HepG2 (cell line): ENCODE results near the gene NOTUM. TPM values are rescaled to one million over a fixed set of nuclear protein-coding genes. Genes with fewer than 3 reads are reported as not detected.
A peak's percentile ranks its signal among the peaks of the same experiment; 100 is the strongest.

Experiments
- AGO1 ChIP-seq: fragments of 200-400 bp; formaldehyde crosslinking; IDR thresholded peaks from 2 replicates; pipeline ENCODE4 v1.6.1; 2017; ENCODE audit warnings: mild to moderate bottlenecking, low read depth, low read length, moderate library complexity; ENCODE audit not compliant: poor library complexity, severe bottlenecking
- FOXP4 ChIP-seq: sonication (generic); formaldehyde crosslinking; IDR thresholded peaks from 2 replicates; pipeline ENCODE4 v1.4.0; 2020; ENCODE audit warnings: missing genetic modification reagents
- GPN1 ChIP-seq: sonication (generic); formaldehyde crosslinking; IDR thresholded peaks from 2 replicates; pipeline ENCODE4 v1.5.1; 2020; ENCODE audit warnings: missing genetic modification reagents, borderline replicate concordance
- HNRNPH1 ChIP-seq: fragments of 200-400 bp; formaldehyde crosslinking; optimal IDR thresholded peaks from 2 replicates; pipeline ENCODE3; 2017; ENCODE audit warnings: mild to moderate bottlenecking, low read depth, low read length
- HOXA3 ChIP-seq: sonication (generic); formaldehyde crosslinking; IDR thresholded peaks from 2 replicates; pipeline ENCODE4 v1.5.0; 2020; ENCODE audit warnings: missing genetic modification reagents
- LCORL ChIP-seq, 2 experiments: fragments of 450-650 bp in 1 of 2; sonication (generic) in 1 of 2; formaldehyde crosslinking in 1 of 2; IDR thresholded peaks; 2 replicates each; pipeline versions ENCODE4 v1.5.0 to v1.6.1; 2017 to 2020; ENCODE audit warnings: antibody characterized with exemption in 1 of 2, missing genetic modification reagents in 1 of 2
- NFAT5 ChIP-seq: sonication (generic); formaldehyde crosslinking; IDR thresholded peaks from 2 replicates; pipeline ENCODE4 v1.4.0; 2020; ENCODE audit warnings: missing genetic modification reagents
- PBX2 ChIP-seq: IDR thresholded peaks from 2 replicates; pipeline ENCODE4 v1.6.1; 2016; ENCODE audit warnings: control low read depth
- POLR2AphosphoS2 ChIP-seq: IDR thresholded peaks from 2 replicates; pipeline ENCODE4 v1.6.1; 2011; ENCODE audit warnings: low read depth, low read length, improper control_type of control experiment
- RELA ChIP-seq: sonication (generic); formaldehyde crosslinking; IDR thresholded peaks from 2 replicates; pipeline ENCODE4 v1.4.0; 2020; ENCODE audit warnings: missing genetic modification reagents
- TGIF2 ChIP-seq: IDR thresholded peaks from 2 replicates; pipeline ENCODE4 v1.6.1; 2016; ENCODE audit warnings: control low read depth, missing compliant biosample characterization
- XRCC5 ChIP-seq: fragments of 200-400 bp; formaldehyde crosslinking; optimal IDR thresholded peaks from 2 replicates; pipeline ENCODE3; 2017; ENCODE audit warnings: mild to moderate bottlenecking, low read length
- ZNF230 ChIP-seq: sonication (generic); formaldehyde crosslinking; IDR thresholded peaks from 2 replicates; pipeline ENCODE4 v1.4.0; 2020; ENCODE audit warnings: mild to moderate bottlenecking, missing genetic modification reagents
- ZNF235 ChIP-seq: sonication (generic); formaldehyde crosslinking; IDR thresholded peaks from 2 replicates; pipeline ENCODE4 v1.8.1; 2023; ENCODE audit warnings: mild to moderate bottlenecking, missing genetic modification reagents, borderline replicate concordance
- ZNF264 ChIP-seq: sonication (generic); formaldehyde crosslinking; IDR thresholded peaks from 2 replicates; pipeline ENCODE4 v1.4.0; 2020; ENCODE audit warnings: missing genetic modification reagents
- ZNF280D ChIP-seq: sonication (generic); formaldehyde crosslinking; IDR thresholded peaks from 2 replicates; pipeline ENCODE4 v1.5.1; 2020; ENCODE audit warnings: mild to moderate bottlenecking, missing genetic modification reagents
- ZNF350 ChIP-seq: sonication (generic); formaldehyde crosslinking; IDR thresholded peaks from 2 replicates; pipeline ENCODE4 v1.4.0; 2020; ENCODE audit warnings: mild to moderate bottlenecking, low read depth, missing genetic modification reagents, borderline replicate concordance
- polyA plus RNA-seq, 8 experiments: library from polyadenylated mRNA; depleted of rRNA in 3 of 8; stranded (reverse) in 7 of 8; unstranded in 1 of 8; fragments of >200 nt; fragmentation: Illumina TruSeq in 4 of 8; extraction: Trizol in 4 of 8; gene quantifications; 2 replicates each; pipeline versions ENCODE4 v1.2.1 to v1.2.3, GENCODE V29; 2011 to 2016; ENCODE audit warnings: low read depth in 4 of 8, missing spikeins in 1 of 8, mixed read lengths in 1 of 8; ENCODE audit not compliant: insufficient read depth in 1 of 8
- total RNA-seq, 5 experiments: library from RNA; depleted of rRNA; stranded (reverse); fragments of >200 nt; fragmentation: Illumina TruSeq; extraction: Trizol; gene quantifications; 2 replicates each; pipeline ENCODE4 v1.2.3, GENCODE V29; 2016; ENCODE audit warnings: low read depth in 1 of 5

NOTUM gene
- total and polyA plus RNA-seq, 2 of the 13 experiments (the other 11 are each of a cell fraction or from before 2014, with no cell fraction given), result 150 to 160 TPM

GRCh38 chr17:82000803-82001570 lies 40.0 kb upstream of the NOTUM start (continued):
- TF ChIP-seq NFAT5 (CRISPR knock-in tag) (peak; percentile 92; the same call in 1 of the 2 replicates), POLR2AphosphoS2 (peak; percentile 12; the same call in 1 of the 2 replicates), TGIF2 (CRISPR knock-in tag) (peak; percentile 96), ZNF280D (CRISPR knock-in tag) (no peak; the same call in 1 of the 2 replicates), FOXP4 (peak; percentile 78; the same call in 1 of the 2 replicates), PBX2 (CRISPR knock-in tag) (no peak), GPN1 (CRISPR knock-in tag) (0 out of 2 replicates have a peak, but pooled peaks have one; percentile 47), HOXA3 (CRISPR knock-in tag) (peak; percentile 97), XRCC5 (peak; percentile 87), LCORL (IDR thresholded peaks at IDR 0.05) (no peak), LCORL (CRISPR knock-in tag; IDR thresholded peaks at IDR 0.05) (peak; percentile 99), ZNF264 (peak; percentile 92), RELA (CRISPR knock-in tag) (0 out of 2 replicates have a peak, but pooled peaks have one; percentile 24), HNRNPH1 (no peak), ZNF230 (CRISPR knock-in tag) (peak; percentile 10; the same call in 1 of the 2 replicates), AGO1 (peak; percentile 58), ZNF235 (CRISPR knock-in tag) (no peak), ZNF350 (peak; percentile 76)
